GM18517 (cell line): ENCODE results near the gene SRSF10.
A peak's percentile ranks its signal among the peaks of the same experiment; 100 is the strongest.
"Not testable (repeated sequence)": the region's sequence is repeated elsewhere in the genome, so short reads cannot be mapped to it uniquely, and the experiment has no call there.

Experiments
- ATAC-seq: cut with Tn5 transposase; IDR thresholded peaks from one replicate; pipeline ENCODE4 v1.9.1; 2021; ENCODE audit warnings: mild to moderate bottlenecking, moderate library complexity; ENCODE audit not compliant: unreplicated experiment

Gene SRSF10

GRCh38 chr1:23959461-23960290, 20.5 kb downstream of the SRSF10 start, which contains the start of gene PNRC2:
PNRC2 (plus strand) TSS chr1:23959828; CDS start chr1:23961458, 1,630 bp downstream.
- ATAC-seq: peak; percentile 55

GRCh38 chr1:23958810-23959460, 21.2 kb downstream of the SRSF10 start:
- ATAC-seq: peak; percentile 60

- not testable (repeated sequence) for ATAC-seq
These were observed 21.9 kb downstream of the SRSF10 start for GRCh38 chr1:23958040-23958809.

- no peak for ATAC-seq
These were observed 23.0 kb downstream of the SRSF10 start for GRCh38 chr1:23957096-23957495.

GRCh38 chr1:23953020-23953419, 27.1 kb downstream of the SRSF10 start:
- no peak for ATAC-seq

GRCh38 chr1:23947366-23947765, 32.8 kb downstream of the SRSF10 start:
- ATAC-seq: no peak

GRCh38 chr1:23936481-23937176, 43.5 kb downstream of the SRSF10 start:
- ATAC-seq: no peak

- ATAC-seq: no peak
These were observed 48.6 kb downstream of the SRSF10 start for GRCh38 chr1:23931491-23931880.

- ATAC-seq: no peak
These were observed 49.2 kb downstream of the SRSF10 start for GRCh38 chr1:23930861-23931490.

- ATAC-seq: no peak
These were observed 49.9 kb downstream of the SRSF10 start for GRCh38 chr1:23930270-23930669.

GRCh38 chr1:23928789-23929188, 51.3 kb downstream of the SRSF10 start:
- ATAC-seq: no peak

- ATAC-seq: no peak
These were observed 53.0 kb downstream of the SRSF10 start for GRCh38 chr1:23927097-23927496.

- no peak for ATAC-seq
These were observed 54.8 kb downstream of the SRSF10 start for GRCh38 chr1:23925279-23925678.

- no peak for ATAC-seq
These were observed 55.5 kb downstream of the SRSF10 start for GRCh38 chr1:23924601-23925000.

- ATAC-seq: no peak
These were observed 56.3 kb downstream of the SRSF10 start for GRCh38 chr1:23923592-23924499.

- ATAC-seq: no peak
These were observed 57.7 kb downstream of the SRSF10 start for GRCh38 chr1:23922321-23922943.

- ATAC-seq: no peak
These were observed 63.7 kb downstream of the SRSF10 start for GRCh38 chr1:23916209-23917131.

GRCh38 chr1:23915466-23915865, 64.7 kb downstream of the SRSF10 start:
- no peak for ATAC-seq
